ENCODE measurements around the gene IL17D. TPM values are rescaled to one million over a fixed set of nuclear protein-coding genes. Genes with fewer than 3 reads are reported as not detected.
"Not testable (repeated sequence)": the region's sequence is repeated elsewhere in the genome, so short reads cannot be mapped to it uniquely, and the experiment has no call there.

IL17D gene
- total and polyA plus RNA-seq, 2 experiments from 2014 or later, result 0.51 to 0.54 TPM

GRCh38 chr13:20729633-20730585 is 26.4 kb downstream of the IL17D start:
- no peaks in the 10 kb centered on the region for H3K9me3 ChIP-seq (ENCODE audit: low read depth)
- H3K9ac ChIP-seq, result no peak overlapping the region
- H3K79me2 ChIP-seq (ENCODE audit: insufficient read depth), result no peaks in the 10 kb centered on the region
- H3K4me2 ChIP-seq (ENCODE audit: unreplicated experiment), result no peak overlapping the region
- H3K4me1 ChIP-seq (ENCODE audit: insufficient read depth), result 0 out of 2 replicates have a peak, but pooled peaks cover 3% of the 10 kb centered on the region
- H3K4me3 ChIP-seq, result no peak overlapping the region
- no peaks in the 10 kb centered on the region for H3K9me2 ChIP-seq (ENCODE audit: insufficient read depth)
- H3K27me3 ChIP-seq (replicated peaks; ENCODE audit: insufficient read depth), result no peaks in the 10 kb centered on the region
- TF ChIP-seq EZH2 (IDR thresholded peaks at IDR 0.05; ENCODE audit: insufficient read depth, poor library complexity, severe bottlenecking) (no peak), EZH2phosphoT487 (IDR thresholded peaks at IDR 0.05; ENCODE audit: insufficient read depth, low read depth) (no peak)
- no peak overlapping the region for H3K27ac ChIP-seq
- no peak overlapping the region for H2AFZ ChIP-seq
- H3F3A ChIP-seq (ENCODE audit: insufficient read depth), result no peaks in the 10 kb centered on the region
- no peaks in the 10 kb centered on the region; the same call in 1 of the 2 replicates for H3K36me3 ChIP-seq (ENCODE audit: low read depth)
- no peaks in the 10 kb centered on the region for H4K20me1 ChIP-seq (ENCODE audit: insufficient read depth)
- no peak for DNase-seq
- WGBS, 2 experiments (ENCODE audit: low coverage in 1 of 2, low lambda C conversion rate in 2 of 2, missing lambda C conversion rate in 2 of 2), result 93% methylated on average over 33 of the region's 33 CpGs
- in situ Hi-C loops (cut with MboI), result no loop called here

- no peak for DNase-seq
- Histone ChIP-seq H3K9me2 (ENCODE audit: insufficient read depth) (no peaks in the 10 kb centered on the region), H3F3A (ENCODE audit: insufficient read depth) (no peaks in the 10 kb centered on the region), H3K9me3 (ENCODE audit: low read depth) (no peaks in the 10 kb centered on the region), H3K36me3 (ENCODE audit: low read depth) (no peaks in the 10 kb centered on the region), H3K79me2 (ENCODE audit: insufficient read depth) (no peaks in the 10 kb centered on the region), H3K4me2 (ENCODE audit: unreplicated experiment) (no peak overlapping the region), H3K4me3 (no peak overlapping the region), H4K20me1 (ENCODE audit: insufficient read depth) (no peaks in the 10 kb centered on the region), H3K27ac (no peak overlapping the region), H3K27me3 (replicated peaks; ENCODE audit: insufficient read depth) (no peaks in the 10 kb centered on the region), H3K9ac (no peak overlapping the region), H2AFZ (no peak overlapping the region), H3K4me1 (ENCODE audit: insufficient read depth) (no peaks in the 10 kb centered on the region)
- in situ Hi-C loops (cut with MboI), result no loop called here
- TF ChIP-seq EZH2 (IDR thresholded peaks at IDR 0.05; ENCODE audit: insufficient read depth, poor library complexity, severe bottlenecking) (no peak), EZH2phosphoT487 (IDR thresholded peaks at IDR 0.05; ENCODE audit: insufficient read depth, low read depth) (no peak)
- WGBS, 2 experiments (ENCODE audit: low coverage in 1 of 2, low lambda C conversion rate in 2 of 2, missing lambda C conversion rate in 2 of 2), result 79 to 80% methylated on average over 6 of the region's 6 CpGs
These were observed 35.1 kb downstream of the IL17D start for GRCh38 chr13:20738616-20739015.

DNA sequence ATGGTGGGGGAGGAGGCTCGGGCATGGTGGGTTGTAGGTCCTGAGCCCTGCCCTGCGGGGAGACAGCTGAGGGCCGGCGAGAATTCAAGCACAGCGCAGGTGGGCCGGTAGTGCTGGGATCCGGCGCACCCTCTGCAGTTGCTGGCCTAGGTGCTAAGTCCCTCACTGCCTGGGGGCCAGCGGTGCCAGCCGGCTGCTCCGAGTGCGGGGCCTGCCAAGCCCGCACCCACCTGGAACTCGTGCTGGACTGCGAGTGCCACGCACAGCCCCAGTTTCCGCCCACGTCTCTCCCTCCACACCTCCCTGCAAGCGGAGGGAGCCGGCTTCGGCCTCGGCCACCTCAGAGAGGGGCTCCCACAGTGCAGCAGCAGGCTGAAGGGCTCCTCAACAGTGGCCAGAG is 36.5 kb downstream of the IL17D start:
- H3K9ac ChIP-seq, result no peak overlapping the region
- DNase-seq, result no peak
- H3F3A ChIP-seq (ENCODE audit: insufficient read depth), result no peaks in the 10 kb centered on the region
- H2AFZ ChIP-seq, result no peak overlapping the region
- no peak overlapping the region for H3K4me3 ChIP-seq
- H3K9me3 ChIP-seq (ENCODE audit: low read depth), result no peaks in the 10 kb centered on the region
- no peaks in the 10 kb centered on the region for H3K9me2 ChIP-seq (ENCODE audit: insufficient read depth)
- H3K4me2 ChIP-seq (ENCODE audit: unreplicated experiment), result no peak overlapping the region
- H3K4me1 ChIP-seq (ENCODE audit: insufficient read depth), result no peaks in the 10 kb centered on the region
- in situ Hi-C loops (cut with MboI), result no loop called here
- no peaks in the 10 kb centered on the region for H4K20me1 ChIP-seq (ENCODE audit: insufficient read depth)
- no peaks in the 10 kb centered on the region for H3K79me2 ChIP-seq (ENCODE audit: insufficient read depth)
- no peaks in the 10 kb centered on the region for H3K36me3 ChIP-seq (ENCODE audit: low read depth)
- TF ChIP-seq EZH2phosphoT487 (IDR thresholded peaks at IDR 0.05; ENCODE audit: insufficient read depth, low read depth) (no peak), EZH2 (IDR thresholded peaks at IDR 0.05; ENCODE audit: insufficient read depth, poor library complexity, severe bottlenecking) (no peak)
- no peak overlapping the region for H3K27ac ChIP-seq
- 97 to 98% methylated on average over 22 of the region's 22 CpGs for WGBS, 2 experiments (ENCODE audit: low coverage in 1 of 2, low lambda C conversion rate in 2 of 2, missing lambda C conversion rate in 2 of 2)
- no peaks in the 10 kb centered on the region for H3K27me3 ChIP-seq (replicated peaks; ENCODE audit: insufficient read depth)

DNA sequence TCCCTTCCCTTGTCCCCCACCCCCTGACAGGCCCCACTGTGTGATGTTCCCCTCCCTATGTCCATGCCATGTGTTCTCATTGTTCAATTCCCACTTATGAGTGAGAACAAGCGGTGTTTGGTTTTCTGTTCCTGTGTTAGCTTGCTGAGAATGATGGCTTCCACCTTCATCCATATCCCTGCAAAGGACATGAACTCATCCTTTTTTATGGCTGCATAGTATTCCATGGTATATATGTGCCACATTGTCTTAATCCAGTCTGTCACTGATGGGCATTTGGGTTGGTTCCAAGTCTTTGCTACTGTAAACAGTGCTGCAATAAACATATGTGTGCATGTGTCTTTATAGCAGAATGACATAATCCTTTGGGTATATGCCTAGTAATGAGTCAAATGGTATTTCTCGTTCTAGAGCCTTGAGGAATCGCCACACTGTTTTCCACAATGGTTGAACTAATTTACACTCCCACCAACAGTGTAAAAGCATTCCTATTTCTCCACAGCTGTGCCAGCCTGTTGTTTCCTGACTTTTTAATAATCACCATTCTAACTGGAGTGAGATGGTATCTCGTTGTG is 40.4 kb downstream of the IL17D start:
- H3K4me1 ChIP-seq (ENCODE audit: insufficient read depth); H3K9me2 ChIP-seq (ENCODE audit: insufficient read depth); H3K27me3 ChIP-seq (replicated peaks; ENCODE audit: insufficient read depth); H3K79me2 ChIP-seq (ENCODE audit: insufficient read depth); H3K36me3 ChIP-seq (ENCODE audit: low read depth); DNase-seq; H3K4me3 ChIP-seq; H3K9me3 ChIP-seq (ENCODE audit: low read depth); H3K9ac ChIP-seq; H4K20me1 ChIP-seq (ENCODE audit: insufficient read depth); in situ Hi-C loops (cut with MboI); H3K27ac ChIP-seq; H3F3A ChIP-seq (ENCODE audit: insufficient read depth); H3K4me2 ChIP-seq (ENCODE audit: unreplicated experiment); H2AFZ ChIP-seq: not testable (repeated sequence)
- WGBS, 2 experiments (ENCODE audit: low coverage in 1 of 2, low lambda C conversion rate in 2 of 2, missing lambda C conversion rate in 2 of 2), result 69 to 71% methylated on average over 4 of the region's 4 CpGs

Data from GM23248 (cell line).